HG03442 (cell line): Measurements from ENCODE around the gene MX2.

Source experiments
- ATAC-seq: cut with Tn5 transposase; IDR thresholded peaks from one replicate; pipeline ENCODE4 v1.9.1; 2021; ENCODE audit warnings: mild to moderate bottlenecking, moderate library complexity; ENCODE audit not compliant: unreplicated experiment

The MX2 gene

GRCh38 chr21:41364308-41364707 is 2.5 kb downstream of the MX2 start:
- ATAC-seq = no peak

GRCh38 chr21:41365377-41366107 is 3.7 kb downstream of the MX2 start:
- no peak for ATAC-seq

GRCh38 chr21:41366522-41367151 is 4.8 kb downstream of the MX2 start:
- ATAC-seq = no peak

GRCh38 chr21:41367301-41367944 is 5.6 kb downstream of the MX2 start:
- no peak for ATAC-seq

GRCh38 chr21:41367945-41368734 is 6.3 kb downstream of the MX2 start:
- ATAC-seq = peak; percentile 53

GRCh38 chr21:41368735-41369104 is 6.9 kb downstream of the MX2 start:
- no peak for ATAC-seq

- ATAC-seq = peak; percentile 39
Observed at GRCh38 chr21:41369105-41369919, 7.5 kb downstream of the MX2 start.

GRCh38 chr21:41369920-41370839 is 8.4 kb downstream of the MX2 start:
- no peak for ATAC-seq

GRCh38 chr21:41370840-41371684 is 9.2 kb downstream of the MX2 start:
- no peak for ATAC-seq

- no peak for ATAC-seq
Observed at GRCh38 chr21:41371685-41372030, 9.8 kb downstream of the MX2 start.

GRCh38 chr21:41373253-41373652 is 11.4 kb downstream of the MX2 start:
- no peak for ATAC-seq

GRCh38 chr21:41373763-41374162 is 11.9 kb downstream of the MX2 start:
- ATAC-seq = no peak

- no peak for ATAC-seq
Observed at GRCh38 chr21:41374177-41374712, 12.4 kb downstream of the MX2 start.

- no peak for ATAC-seq
Observed at GRCh38 chr21:41374867-41375533, 13.2 kb downstream of the MX2 start.

- no peak for ATAC-seq
Observed at GRCh38 chr21:41375875-41376274, 14.0 kb downstream of the MX2 start.

GRCh38 chr21:41377715-41378114 is 15.9 kb downstream of the MX2 start:
- ATAC-seq = no peak

GRCh38 chr21:41378849-41379248 is 17.0 kb downstream of the MX2 start:
- ATAC-seq = no peak

- ATAC-seq = no peak
Observed at GRCh38 chr21:41379901-41380300, 18.1 kb downstream of the MX2 start.
